Activated T-cell treated with anti-CD3 and anti-CD28 coated beads, Interleukin-2, amount 50 U/mL, for 1 hour (primary cell): ENCODE measurements around the gene RIMS3.
A peak's percentile ranks its signal among the peaks of the same experiment; 100 is the strongest.
"Not testable (repeated sequence)": the region's sequence is repeated elsewhere in the genome, so short reads cannot be mapped to it uniquely, and the experiment has no call there.

Experiments used
- DNase-seq: peaks from one replicate; pipeline ENCODE4 v3.0.0-alpha.2; 2020

Gene RIMS3

GRCh38 chr1:40665335-40666171 lies at the start of gene RIMS3:
Gene RIMS3, minus strand, starts transcription at chr1:40665682. Its CDS starts 23,757 bp downstream, at chr1:40641925.
- peak; percentile 91 for DNase-seq

GRCh38 chr1:40712997-40713396 lies 47.5 kb upstream of the RIMS3 start:
- no peak for DNase-seq

GRCh38 chr1:40712405-40712944 lies 47.0 kb upstream of the RIMS3 start:
- DNase-seq = no peak

GRCh38 chr1:40711465-40712404 lies 46.3 kb upstream of the RIMS3 start:
- DNase-seq = no peak

- DNase-seq = no peak
These were observed 45.3 kb upstream of the RIMS3 start for GRCh38 chr1:40710581-40711315.

GRCh38 chr1:40709802-40710278 lies 44.4 kb upstream of the RIMS3 start:
- no peak for DNase-seq

GRCh38 chr1:40709100-40709801 lies 43.8 kb upstream of the RIMS3 start:
- peak; percentile 55 for DNase-seq

GRCh38 chr1:40708750-40709099 lies 43.2 kb upstream of the RIMS3 start:
- no peak for DNase-seq

GRCh38 chr1:40706626-40707025 lies 41.1 kb upstream of the RIMS3 start:
- no peak for DNase-seq

GRCh38 chr1:40704817-40705733 lies 39.6 kb upstream of the RIMS3 start:
- DNase-seq = no peak

- no peak for DNase-seq
These were observed 37.8 kb upstream of the RIMS3 start for GRCh38 chr1:40703316-40703715.

- DNase-seq = not testable (repeated sequence)
These were observed 37.3 kb upstream of the RIMS3 start for GRCh38 chr1:40702810-40703209.

- DNase-seq = no peak
These were observed 36.2 kb upstream of the RIMS3 start for GRCh38 chr1:40701684-40702083.

GRCh38 chr1:40699787-40700186 lies 34.3 kb upstream of the RIMS3 start:
- DNase-seq = no peak

- no peak for DNase-seq
These were observed 32.0 kb upstream of the RIMS3 start for GRCh38 chr1:40697436-40697835.

GRCh38 chr1:40696294-40696693 lies 30.8 kb upstream of the RIMS3 start:
- no peak for DNase-seq

- no peak for DNase-seq
These were observed 28.9 kb upstream of the RIMS3 start for GRCh38 chr1:40694353-40694874.

GRCh38 chr1:40693425-40693824 lies 27.9 kb upstream of the RIMS3 start:
- DNase-seq = no peak

GRCh38 chr1:40692429-40692895 lies 27.0 kb upstream of the RIMS3 start:
- DNase-seq = no peak
